Stomach (tissue), 4 donors: ENCODE measurements around the gene DIS3L2.

Experiments
- CTCF ChIP-seq, 7 experiments: fragments of 450-650 bp in 4 of 7; fragments of 200-600 bp in 3 of 7; sonication (generic) in 3 of 7; IDR thresholded peaks; one replicate each; pipeline ENCODE4 v1.5.1; 2016 to 2019; ENCODE audit warnings: antibody characterized with exemption in 7 of 7, control low read depth in 2 of 7, mild to moderate bottlenecking in 1 of 7
- EP300 ChIP-seq: sonication (generic); formaldehyde crosslinking; IDR thresholded peaks from one replicate; pipeline ENCODE4 v1.6.1; 2017; ENCODE audit warnings: antibody characterized with exemption

- no peak for TF ChIP-seq CTCF (IDR thresholded peaks at IDR 0.05)
- TF ChIP-seq EP300 = no peak
Measured at GRCh38 chr2:232026910-232027309, 65.4 kb downstream of the DIS3L2 start.
